Body of pancreas (tissue), 4 donors: ENCODE measurements around the gene NPPA.

ENCODE experiments used
- CTCF ChIP-seq, 7 experiments: fragments of 450-650 bp in 4 of 7; fragments of 200-600 bp in 3 of 7; sonication (generic) in 3 of 7; IDR thresholded peaks; one replicate each; pipeline ENCODE4 v1.5.1; 2016 to 2019; ENCODE audit warnings: antibody characterized with exemption in 7 of 7
- POLR2A ChIP-seq, 3 donors: fragments of 450-650 bp; IDR thresholded peaks; one replicate each; pipeline ENCODE4 v1.6.1; 2016; ENCODE audit warnings: antibody characterized with exemption in 3 of 3, mild to moderate bottlenecking in 2 of 3

- no peak for TF ChIP-seq CTCF (IDR thresholded peaks at IDR 0.05)
- no peak for TF ChIP-seq POLR2A (IDR thresholded peaks at IDR 0.05)
Measured at GRCh38 chr1:11831945-11832725, 15.4 kb downstream of the NPPA start.
